ENCODE data around the gene TMEM121. TPM values are rescaled to one million over a fixed set of nuclear protein-coding genes. Genes with fewer than 3 reads are reported as not detected.

TMEM121 gene
- total RNA-seq, 2 experiments from 2014 or later: 11.5 to 11.9 TPM

DNA sequence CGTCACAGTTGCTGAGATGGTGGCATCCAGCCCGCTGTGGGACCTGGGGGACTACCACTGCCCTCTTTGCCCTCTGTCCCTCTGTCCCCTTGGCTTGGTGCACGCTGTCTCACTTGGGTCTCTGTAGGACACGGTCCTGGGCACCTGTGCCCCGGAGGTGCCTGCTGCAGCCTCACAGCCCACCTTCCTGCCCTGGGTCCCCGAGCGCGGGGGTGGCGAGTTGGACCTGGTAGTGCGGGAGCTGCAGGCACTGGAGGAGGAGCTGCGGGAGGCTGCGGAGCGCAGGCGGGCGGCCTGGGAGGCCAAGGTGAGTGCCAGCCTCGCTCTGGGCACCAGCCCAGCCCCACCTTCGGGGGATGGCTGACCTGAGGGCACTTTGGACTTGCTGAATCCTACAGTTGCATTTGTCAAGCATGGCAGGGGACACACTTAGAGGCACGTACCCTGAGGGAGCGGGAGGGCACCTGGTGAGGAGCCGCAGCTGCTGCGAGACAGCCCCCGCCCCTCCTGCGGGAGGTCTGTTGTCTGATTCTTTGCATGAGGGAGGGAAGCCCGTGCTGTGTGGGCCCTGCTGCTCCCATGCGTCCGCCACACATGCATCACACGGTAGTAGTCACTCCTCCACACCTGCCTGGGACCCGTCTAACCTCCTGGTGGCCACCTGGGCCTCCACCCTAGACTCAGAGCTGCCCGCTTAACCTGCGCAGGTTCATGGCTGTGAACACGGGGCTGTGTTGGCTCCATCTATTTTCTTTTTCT, 28.5 kb upstream of the TMEM121 start:
- no peak for ATAC-seq
- CTCF ChIA-PET: no interaction called here
- Mint-ChIP-seq H3K27ac (no peak overlapping the region), H3K4me3 (no peak overlapping the region), H3K4me1 (no peaks in the 10 kb centered on the region), H3K27me3 (no peaks in the 10 kb centered on the region), H3K9me3 (ENCODE audit: low read depth) (no peaks in the 10 kb centered on the region), H3K36me3 (no peaks in the 10 kb centered on the region)
- DNase-seq: no peak

DNA sequence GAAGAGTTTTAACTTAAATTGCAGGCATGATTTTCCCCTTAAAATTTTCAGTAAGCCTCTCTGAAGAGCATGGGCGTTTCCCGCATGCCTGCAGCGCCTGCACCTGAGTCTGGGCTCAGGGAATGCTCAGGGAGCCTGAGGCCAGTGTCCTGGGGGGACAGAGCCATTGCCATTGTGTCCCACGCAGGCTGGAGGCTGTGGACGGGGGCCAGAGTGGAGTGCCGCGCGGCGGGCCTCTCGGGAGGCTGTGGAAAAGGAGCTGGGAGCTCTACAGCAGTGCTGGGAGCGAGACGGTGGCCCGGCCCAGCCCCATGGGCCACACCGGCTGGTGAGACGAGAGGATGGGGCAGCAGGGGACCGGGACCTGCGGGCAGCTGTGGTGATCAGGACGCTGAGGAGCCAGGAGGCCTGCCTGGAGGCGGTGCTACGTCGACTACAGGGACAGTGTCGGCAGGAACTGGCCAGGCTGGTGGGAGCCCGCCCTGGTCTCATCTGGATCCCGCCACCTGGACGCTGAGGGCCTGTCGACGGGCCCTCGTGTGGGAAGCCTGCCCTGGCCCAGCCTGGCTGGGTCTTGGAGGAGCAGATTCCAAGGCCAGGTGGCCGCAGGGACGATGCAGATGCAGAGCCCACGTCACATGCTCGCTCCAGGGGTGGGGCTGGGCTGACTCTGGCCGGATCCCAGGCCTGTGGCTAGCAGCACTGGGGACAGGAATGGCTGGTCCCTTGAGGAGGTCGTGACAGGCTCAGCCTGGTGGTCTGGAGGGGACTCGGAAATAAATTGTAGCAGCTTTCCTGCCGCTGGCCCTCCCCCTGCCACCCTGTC, 27.7 kb upstream of the TMEM121 start:
- Mint-ChIP-seq H3K9me3 (ENCODE audit: low read depth) (no peaks in the 10 kb centered on the region), H3K4me3 (no peak overlapping the region), H3K4me1 (no peaks in the 10 kb centered on the region), H3K27me3 (no peaks in the 10 kb centered on the region), H3K36me3 (no peaks in the 10 kb centered on the region), H3K27ac (no peak overlapping the region)
- CTCF ChIA-PET: no interaction called here
- DNase-seq (no peak), ATAC-seq (no peak)

DNA sequence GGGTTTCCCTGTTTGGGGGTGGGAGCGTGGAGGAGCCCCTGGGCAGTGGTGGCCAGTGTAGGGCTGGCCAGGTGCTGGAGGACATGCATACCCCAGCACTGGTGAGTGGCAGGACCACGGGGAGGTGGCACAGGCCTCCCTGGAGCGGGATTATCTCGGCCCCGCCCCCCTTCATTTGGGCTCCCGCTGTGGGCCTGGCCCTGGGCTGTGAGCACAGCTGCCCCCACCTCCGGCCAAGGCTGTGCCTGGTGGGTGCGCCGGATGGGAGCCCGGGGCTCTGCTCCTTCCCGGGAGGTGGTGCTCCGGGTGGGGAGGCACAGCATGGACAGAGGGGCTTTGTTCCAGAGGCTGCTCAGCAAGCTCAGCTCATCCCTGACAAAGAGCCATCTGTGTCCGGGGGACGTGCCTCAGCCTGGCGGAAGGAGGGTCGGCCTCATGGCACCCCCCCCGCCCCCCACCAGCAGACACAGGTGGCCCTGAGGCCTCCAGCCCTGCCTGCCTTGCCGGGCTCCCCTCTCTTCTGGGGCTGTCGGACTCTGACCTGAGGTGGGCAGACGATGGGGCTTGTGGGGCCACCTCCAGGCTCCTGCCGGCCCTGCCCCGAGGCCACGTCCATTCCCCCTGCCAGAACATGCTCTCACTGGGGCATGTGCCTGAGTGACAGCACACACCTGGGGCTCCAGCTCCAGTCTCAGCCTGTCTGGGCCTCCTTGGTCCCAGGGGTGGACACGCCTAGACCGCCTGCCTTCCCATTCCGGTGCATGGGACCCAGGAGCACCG, 26.9 kb upstream of the TMEM121 start:
- ATAC-seq (no peak), DNase-seq (no peak)
- Mint-ChIP-seq H3K4me1 (no peaks in the 10 kb centered on the region), H3K4me3 (no peak overlapping the region), H3K36me3 (no peaks in the 10 kb centered on the region), H3K9me3 (ENCODE audit: low read depth) (no peaks in the 10 kb centered on the region), H3K27ac (no peak overlapping the region), H3K27me3 (no peaks in the 10 kb centered on the region)
- CTCF ChIA-PET: no interaction called here

DNA sequence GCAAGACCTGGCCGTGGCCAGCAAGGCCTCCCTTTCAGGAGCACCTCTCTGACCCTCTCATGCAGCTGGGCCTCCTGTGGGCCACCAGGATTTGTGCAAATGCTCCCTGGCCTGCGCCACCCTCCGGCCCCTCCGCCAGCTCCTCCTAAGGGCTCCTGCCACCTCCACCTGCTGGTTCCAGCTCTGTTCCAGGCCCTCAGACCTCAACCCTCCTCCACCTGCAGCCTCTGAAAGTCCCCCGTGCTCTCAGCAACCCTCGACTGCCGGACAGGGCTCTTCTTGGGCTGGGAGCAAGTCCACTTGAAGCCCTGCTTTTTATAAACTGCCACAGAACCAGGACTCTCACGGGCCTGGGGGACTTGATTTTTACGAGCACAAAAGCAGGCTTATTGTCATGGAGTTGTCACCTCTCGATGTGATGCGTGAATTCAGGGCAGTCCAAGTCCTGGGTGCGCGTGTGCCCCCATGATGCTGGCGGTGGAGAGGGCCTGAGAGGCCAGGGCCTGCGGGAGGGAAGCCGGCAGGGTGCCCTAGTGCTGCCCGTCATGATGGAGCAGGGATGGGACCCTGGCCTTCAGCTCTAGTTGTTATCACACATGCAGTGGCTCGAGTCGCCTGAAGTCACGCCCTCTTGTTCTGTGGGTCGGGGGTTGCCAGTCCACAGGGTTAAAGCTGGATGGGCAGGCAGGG, 26.2 kb upstream of the TMEM121 start:
- H3K4me1 Mint-ChIP-seq: no peaks in the 10 kb centered on the region
- CTCF ChIA-PET: interaction anchor here (0.9 kb wide), 1 partner anchor 9 kb away, joined by 3 read pairs; no protein-coding TSS in a partner anchor
- no peak overlapping the region for H3K4me3 Mint-ChIP-seq
- DNase-seq (no peak), ATAC-seq (no peak)
- H3K9me3 Mint-ChIP-seq (ENCODE audit: low read depth): no peaks in the 10 kb centered on the region
- H3K36me3 Mint-ChIP-seq: no peaks in the 10 kb centered on the region
- H3K27me3 Mint-ChIP-seq: no peaks in the 10 kb centered on the region
- H3K27ac Mint-ChIP-seq: no peak overlapping the region

DNA sequence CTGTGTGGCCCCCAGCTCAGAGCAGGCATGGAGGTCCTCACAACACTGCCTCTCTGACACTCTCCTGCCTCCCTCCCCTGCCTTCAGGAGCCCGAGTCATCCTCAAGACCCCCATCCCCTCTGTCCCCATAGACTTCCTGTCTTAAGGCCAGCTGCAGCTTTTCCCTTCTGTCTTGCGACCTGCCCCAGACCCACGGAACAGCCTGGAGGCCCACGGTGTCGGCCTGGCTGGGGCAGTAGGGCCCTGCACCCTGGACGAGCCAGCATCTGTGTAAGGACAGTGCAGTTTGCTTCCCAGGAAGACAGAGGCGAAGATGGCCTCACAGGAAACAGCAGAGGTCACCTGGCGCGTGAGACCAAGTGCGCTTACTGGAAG, 25.7 kb upstream of the TMEM121 start:
- Mint-ChIP-seq H3K9me3 (ENCODE audit: low read depth) (no peaks in the 10 kb centered on the region), H3K27ac (no peak overlapping the region), H3K36me3 (no peaks in the 10 kb centered on the region), H3K27me3 (no peaks in the 10 kb centered on the region), H3K4me3 (no peak overlapping the region), H3K4me1 (no peaks in the 10 kb centered on the region)
- CTCF ChIA-PET: interaction anchor here (0.9 kb wide), 2 partner anchors 9 to 11 kb away, joined by 3 to 4 read pairs; no protein-coding TSS in a partner anchor
- ATAC-seq (no peak), DNase-seq (no peak)

DNA sequence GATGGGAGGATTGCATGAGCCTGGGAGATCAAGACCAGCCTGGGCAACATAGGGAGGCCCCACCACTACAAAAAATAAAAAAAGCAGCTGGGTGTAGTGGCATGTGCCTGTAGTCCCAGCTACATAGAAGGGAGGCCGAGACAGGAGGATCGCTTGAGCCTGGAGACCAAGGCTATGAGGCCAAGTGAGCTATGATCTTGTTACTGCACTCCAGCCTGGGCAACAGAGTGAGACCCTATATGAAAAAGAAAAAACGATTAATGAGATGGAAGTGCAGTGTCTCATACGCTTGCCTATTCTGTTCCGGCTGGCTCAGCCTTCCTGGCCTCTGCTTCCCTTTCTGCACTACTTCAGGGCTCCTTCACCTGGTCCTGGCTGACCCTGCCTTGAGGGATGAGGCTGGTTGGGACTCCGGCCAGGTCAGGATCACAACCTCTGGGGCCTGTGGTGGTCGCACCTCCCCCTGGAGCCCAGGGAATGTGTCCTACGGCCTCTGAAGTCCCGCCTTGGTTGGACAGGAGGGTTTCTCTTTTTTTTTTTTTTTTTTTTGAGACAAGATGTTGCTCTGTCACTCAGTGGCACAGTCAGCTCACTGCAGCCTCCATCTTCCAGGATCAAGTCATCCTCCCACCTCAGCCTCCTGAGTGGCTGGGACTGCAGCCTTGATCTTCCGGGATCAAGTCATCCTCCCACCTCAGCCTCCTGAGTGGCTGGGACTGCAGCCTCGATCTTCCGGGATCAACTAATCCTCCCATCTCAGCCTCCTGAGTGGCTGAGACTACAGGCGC, 24.7 kb upstream of the TMEM121 start:
- CTCF ChIA-PET: interaction anchor here (0.6 to 1.6 kb wide), 3 partner anchors 12 to 74 kb away, joined by 3 to 5 read pairs (median 4); no protein-coding TSS in a partner anchor
- DNase-seq (no peak), ATAC-seq (no peak)
- Mint-ChIP-seq H3K9me3 (ENCODE audit: low read depth) (no peaks in the 10 kb centered on the region), H3K27ac (no peak overlapping the region), H3K4me1 (no peaks in the 10 kb centered on the region), H3K36me3 (no peaks in the 10 kb centered on the region), H3K27me3 (peaks cover 3% of the 10 kb centered on the region), H3K4me3 (no peak overlapping the region)

DNA sequence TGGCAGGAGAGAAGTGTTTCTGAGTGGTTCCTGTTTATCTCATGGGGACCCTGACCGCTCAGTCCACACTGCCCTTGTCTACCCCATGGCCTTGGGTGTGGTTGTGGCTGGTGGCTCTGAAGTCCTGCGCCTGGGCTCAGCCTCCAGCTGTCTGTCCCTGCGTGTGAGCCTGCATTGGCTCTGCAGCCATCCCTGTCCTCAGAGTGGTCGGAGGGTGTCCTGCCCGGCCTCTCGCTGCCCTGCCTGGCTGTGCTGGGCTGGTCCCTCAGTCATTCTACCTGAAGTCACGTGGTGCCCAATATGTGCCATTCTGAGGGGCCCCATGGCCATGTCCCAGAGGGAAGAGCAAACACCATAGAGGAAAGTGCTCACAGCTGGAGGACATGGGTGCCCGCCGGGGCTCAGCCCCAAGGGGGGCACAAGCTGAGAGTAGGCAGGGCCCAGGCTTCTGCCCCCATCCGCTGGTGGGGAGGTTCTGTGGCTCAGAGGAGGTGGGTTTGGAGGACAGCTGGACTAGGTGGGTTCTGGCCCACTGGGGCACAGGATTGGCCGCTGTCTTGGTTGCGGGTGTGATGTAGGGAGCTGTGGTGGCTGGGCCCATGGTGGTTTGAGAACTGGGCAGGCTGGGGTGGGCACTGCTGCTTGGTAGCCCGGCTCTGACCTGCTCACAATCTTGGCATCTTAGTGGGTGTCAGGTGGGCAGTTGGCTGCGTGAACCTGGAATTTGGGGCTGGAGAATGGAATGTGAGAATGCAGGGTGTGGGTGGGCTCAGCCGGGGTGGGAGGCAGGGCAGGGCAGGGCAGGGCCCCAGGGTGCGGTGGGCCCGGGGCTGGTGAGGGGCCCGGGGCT, 23.7 kb upstream of the TMEM121 start:
- ATAC-seq (no peak), DNase-seq (no peak)
- Mint-ChIP-seq H3K27me3 (peaks cover 5% of the 10 kb centered on the region), H3K27ac (no peak overlapping the region), H3K4me1 (no peaks in the 10 kb centered on the region), H3K9me3 (ENCODE audit: low read depth) (no peaks in the 10 kb centered on the region), H3K4me3 (no peak overlapping the region), H3K36me3 (no peaks in the 10 kb centered on the region)
- CTCF ChIA-PET: interaction anchor here (0.8 to 1.6 kb wide), 2 partner anchors 34 to 55 kb away, joined by 3 read pairs; no protein-coding TSS in a partner anchor

DNA sequence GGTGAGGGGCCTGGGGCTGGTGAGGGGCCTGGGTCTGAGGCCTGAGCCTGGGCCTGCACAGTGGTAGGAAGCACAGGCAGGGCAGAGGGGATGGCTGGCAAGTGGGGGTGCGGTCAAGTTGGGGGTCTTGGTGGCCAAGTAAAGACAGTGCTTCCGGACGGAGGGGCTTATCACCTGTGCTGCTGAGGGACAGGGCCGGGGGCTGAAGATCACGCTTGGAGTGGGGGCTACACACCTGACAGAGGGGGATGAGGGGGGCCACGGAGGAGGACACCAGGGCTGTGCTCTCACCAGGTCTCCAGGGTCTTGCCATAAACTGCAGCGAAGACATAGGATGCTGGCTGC, 23.1 kb upstream of the TMEM121 start:
- no peak overlapping the region for H3K27ac Mint-ChIP-seq
- ATAC-seq (no peak), DNase-seq (no peak)
- no peaks in the 10 kb centered on the region for H3K36me3 Mint-ChIP-seq
- H3K4me1 Mint-ChIP-seq: peaks cover 3% of the 10 kb centered on the region
- H3K27me3 Mint-ChIP-seq: peaks cover 10% of the 10 kb centered on the region
- H3K9me3 Mint-ChIP-seq (ENCODE audit: low read depth): no peaks in the 10 kb centered on the region
- no peak overlapping the region for H3K4me3 Mint-ChIP-seq
- CTCF ChIA-PET: interaction anchor here (0.8 to 1.6 kb wide), 2 partner anchors 34 to 55 kb away, joined by 3 read pairs; no protein-coding TSS in a partner anchor

DNA sequence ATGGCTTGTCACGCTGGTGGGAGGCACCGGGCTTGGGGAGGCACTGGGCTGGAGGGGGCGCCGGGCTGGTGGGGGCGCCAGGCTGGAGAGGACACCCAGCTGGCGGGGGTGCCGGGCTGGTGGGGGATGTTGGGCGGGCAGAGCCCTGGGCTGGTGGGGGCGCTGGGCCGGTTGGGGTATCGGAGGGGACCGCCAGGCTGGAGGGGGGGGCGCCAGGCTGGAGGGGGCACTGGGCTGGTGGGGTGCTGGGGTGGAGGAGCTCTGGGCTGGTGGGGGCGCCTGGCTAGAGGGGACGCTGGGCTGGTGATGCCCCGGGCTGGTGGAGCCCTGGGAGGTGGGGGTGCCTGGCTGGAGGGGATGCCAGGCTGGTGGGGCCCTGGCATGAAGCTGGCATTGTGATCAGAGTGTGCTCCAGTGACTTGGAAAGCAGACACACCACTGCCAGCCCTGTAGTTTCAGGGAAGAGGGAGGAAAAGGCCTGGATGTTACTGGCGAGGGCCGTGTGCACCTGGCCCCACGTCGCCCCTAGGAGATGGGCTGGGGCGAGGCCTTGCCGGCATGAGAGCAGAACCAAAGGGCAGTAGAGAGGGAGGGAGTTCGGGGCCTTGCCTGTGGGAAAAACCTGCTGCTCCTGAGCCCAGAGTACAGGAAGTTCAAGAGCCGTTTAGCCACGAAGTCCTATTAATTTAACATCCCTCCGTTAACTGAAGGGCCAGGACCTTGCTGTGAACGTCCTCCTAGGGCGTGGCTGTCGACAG, 22.3 kb upstream of the TMEM121 start:
- CTCF ChIA-PET: no interaction called here
- Mint-ChIP-seq H3K27me3 (peaks cover 15% of the 10 kb centered on the region), H3K36me3 (no peaks in the 10 kb centered on the region), H3K4me3 (no peak overlapping the region), H3K4me1 (peaks cover 3% of the 10 kb centered on the region), H3K9me3 (ENCODE audit: low read depth) (no peaks in the 10 kb centered on the region), H3K27ac (no peak overlapping the region)
- ATAC-seq (no peak), DNase-seq (no peak)

DNA sequence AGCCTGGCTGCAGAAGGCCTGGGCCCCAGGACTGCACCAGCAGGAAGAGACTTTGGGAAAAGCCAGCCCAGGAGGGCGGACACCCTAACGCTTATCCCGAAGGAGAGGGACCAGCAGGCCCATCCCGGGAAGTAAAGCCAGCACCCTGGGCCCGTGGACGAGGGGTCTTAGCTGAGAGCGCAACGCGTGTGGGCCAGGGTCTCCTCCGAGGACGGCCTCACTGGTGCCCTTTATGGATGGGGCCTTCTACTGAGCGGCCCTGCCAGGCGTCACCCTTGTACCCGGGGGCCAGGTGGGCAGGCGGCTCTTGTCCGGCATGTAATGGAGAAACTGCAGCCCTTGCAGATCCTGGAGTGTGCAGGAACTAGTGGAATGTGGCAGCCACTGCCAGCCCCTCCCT, 21.3 kb upstream of the TMEM121 start:
- Mint-ChIP-seq H3K4me1 (peaks cover 3% of the 10 kb centered on the region), H3K27me3 (peaks cover 15% of the 10 kb centered on the region), H3K27ac (no peak overlapping the region), H3K4me3 (no peak overlapping the region), H3K9me3 (ENCODE audit: low read depth) (no peaks in the 10 kb centered on the region), H3K36me3 (no peaks in the 10 kb centered on the region)
- CTCF ChIA-PET: interaction anchor here (0.8 to 1.0 kb wide), 2 partner anchors 23 to 24 kb away, joined by 3 read pairs; no protein-coding TSS in a partner anchor
- ATAC-seq (no peak), DNase-seq (no peak)

DNA sequence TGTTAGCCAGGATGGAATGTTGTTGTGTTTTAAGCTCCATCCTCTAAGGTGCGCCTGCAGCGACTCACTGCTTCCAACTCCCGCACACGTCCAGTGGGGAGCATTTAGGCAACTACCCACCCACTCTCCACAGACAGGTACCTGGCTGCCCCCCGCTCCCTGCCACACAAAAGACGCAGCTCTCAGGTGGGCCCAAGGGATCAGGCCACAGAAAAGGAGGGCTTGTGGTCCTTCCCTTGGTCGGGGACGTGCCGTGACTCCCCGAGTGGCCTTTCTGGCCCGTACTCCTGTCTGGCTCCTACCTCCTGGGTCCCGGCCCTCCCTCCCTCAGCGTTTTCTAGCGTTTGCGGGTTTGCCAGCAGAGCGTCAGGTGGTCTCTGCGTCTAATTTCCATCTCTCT, 19.1 kb upstream of the TMEM121 start:
- DNase-seq (no peak), ATAC-seq (no peak)
- H3K4me3 Mint-ChIP-seq: no peak overlapping the region
- H3K27ac Mint-ChIP-seq: no peak overlapping the region
- H3K9me3 Mint-ChIP-seq (ENCODE audit: low read depth): no peaks in the 10 kb centered on the region
- H3K36me3 Mint-ChIP-seq: no peaks in the 10 kb centered on the region
- CTCF ChIA-PET: interaction anchor here (0.7 to 1.1 kb wide), 2 partner anchors 18 to 21 kb away, joined by 3 to 4 read pairs; no protein-coding TSS in a partner anchor
- H3K27me3 Mint-ChIP-seq: peaks cover 27% of the 10 kb centered on the region
- H3K4me1 Mint-ChIP-seq: peaks cover 3% of the 10 kb centered on the region
